Retinal pigment epithelial cell (primary cell): ENCODE results near the gene PLEKHA8.

Experiments used
- DNase-seq: peaks from one replicate; pipeline ENCODE4 v3.0.0-alpha.2; 2010; ENCODE audit warnings: low read depth
- H3K4me3 ChIP-seq: 2 replicates; pipeline ENCODE4 v1.5.1; 2011; ENCODE audit warnings: mild to moderate bottlenecking, low read length, control low read depth, moderate library complexity
- CTCF ChIP-seq: conservative IDR thresholded peaks from 2 replicates; pipeline ENCODE4 v1.5.1; 2011; ENCODE audit warnings: low read depth, low read length, control low read depth, inconsistent platforms

The PLEKHA8 gene

GRCh38 chr7:30113144-30113543, 84.9 kb downstream of the PLEKHA8 start:
- TF ChIP-seq CTCF: no peak
- DNase-seq: no peak
- no peak overlapping the region for H3K4me3 ChIP-seq

DNA sequence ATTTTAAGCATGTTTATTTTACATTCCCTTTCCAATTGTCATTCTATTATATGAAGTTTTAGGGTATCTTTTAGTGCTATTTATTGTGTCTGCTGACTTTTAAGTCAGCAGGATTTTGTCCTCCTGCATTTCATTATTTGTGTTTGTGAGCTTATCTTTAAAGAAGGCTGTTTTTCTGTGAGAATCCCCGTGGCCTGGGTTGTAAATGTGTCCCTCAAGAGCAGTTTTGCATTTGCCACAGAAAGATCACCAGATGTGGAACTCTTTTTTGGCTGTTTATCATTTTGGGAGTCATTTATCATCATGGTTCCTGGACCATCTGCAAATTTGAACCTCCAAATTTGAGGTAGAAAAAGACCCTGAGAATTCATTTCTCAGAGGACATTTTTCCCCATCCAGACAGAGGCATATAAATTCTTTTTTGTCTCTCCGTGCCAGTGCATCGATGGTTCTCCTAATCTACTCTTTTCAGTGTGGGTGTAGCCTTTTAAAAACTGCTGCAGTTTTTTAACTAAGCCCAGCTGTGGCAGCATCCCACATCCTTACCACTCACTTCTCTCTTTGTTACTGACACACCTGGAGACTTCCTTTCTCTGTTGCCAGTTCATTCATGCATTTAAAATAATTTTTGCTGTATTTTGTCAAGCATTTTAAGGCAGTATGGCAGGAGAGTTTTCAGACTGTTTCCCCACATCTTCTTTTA, 86.5 kb downstream of the PLEKHA8 start:
- no peak for DNase-seq
- no peak for TF ChIP-seq CTCF
- H3K4me3 ChIP-seq: no peak overlapping the region

DNA sequence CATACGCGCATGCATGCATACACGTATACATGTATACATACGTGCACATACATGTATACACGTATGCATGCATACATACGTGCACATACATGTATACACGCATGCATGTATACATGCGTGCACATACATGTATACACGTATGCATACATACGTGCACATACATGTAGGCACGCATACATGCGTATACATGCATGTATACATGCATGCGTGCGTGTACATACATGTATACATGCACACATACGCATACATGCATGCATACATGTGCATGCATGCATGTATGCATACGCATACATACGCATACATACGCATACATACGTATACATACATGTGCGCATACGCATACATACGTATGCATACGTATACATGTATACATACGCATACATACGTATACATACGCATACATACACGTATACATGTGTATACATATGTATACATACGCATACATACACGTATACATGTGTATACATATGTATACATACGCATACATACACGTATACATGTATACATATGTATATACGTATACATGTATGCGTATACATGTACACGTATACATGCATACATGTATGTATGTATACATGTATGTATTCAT, 87.6 kb downstream of the PLEKHA8 start:
- H3K4me3 ChIP-seq: no peak overlapping the region
- DNase-seq: no peak
- no peak for TF ChIP-seq CTCF

DNA sequence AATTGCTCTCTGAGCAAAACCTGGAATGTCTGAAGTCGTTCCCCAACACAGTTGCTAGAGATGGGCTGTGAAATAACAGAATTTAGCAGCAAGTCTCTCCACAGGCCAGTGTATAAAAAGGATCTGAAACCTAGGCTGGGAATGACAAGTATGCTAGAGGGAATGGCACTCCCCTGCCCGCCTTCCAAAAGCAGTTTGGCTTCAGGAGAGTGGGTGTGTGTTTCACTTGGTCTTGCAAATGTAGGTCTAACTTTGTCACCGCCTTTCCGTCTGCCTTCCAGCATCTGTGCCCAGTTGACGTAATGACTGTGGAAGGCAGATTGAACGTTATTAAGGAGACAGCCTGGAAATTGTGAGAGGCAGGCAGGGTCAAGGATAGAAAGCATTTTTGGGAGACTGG, 88.6 kb downstream of the PLEKHA8 start:
- DNase-seq: no peak
- no peak overlapping the region for H3K4me3 ChIP-seq
- TF ChIP-seq CTCF: no peak

GRCh38 chr7:30117896-30118295, 89.7 kb downstream of the PLEKHA8 start:
- DNase-seq: no peak
- no peak for TF ChIP-seq CTCF
- H3K4me3 ChIP-seq: no peak overlapping the region

DNA sequence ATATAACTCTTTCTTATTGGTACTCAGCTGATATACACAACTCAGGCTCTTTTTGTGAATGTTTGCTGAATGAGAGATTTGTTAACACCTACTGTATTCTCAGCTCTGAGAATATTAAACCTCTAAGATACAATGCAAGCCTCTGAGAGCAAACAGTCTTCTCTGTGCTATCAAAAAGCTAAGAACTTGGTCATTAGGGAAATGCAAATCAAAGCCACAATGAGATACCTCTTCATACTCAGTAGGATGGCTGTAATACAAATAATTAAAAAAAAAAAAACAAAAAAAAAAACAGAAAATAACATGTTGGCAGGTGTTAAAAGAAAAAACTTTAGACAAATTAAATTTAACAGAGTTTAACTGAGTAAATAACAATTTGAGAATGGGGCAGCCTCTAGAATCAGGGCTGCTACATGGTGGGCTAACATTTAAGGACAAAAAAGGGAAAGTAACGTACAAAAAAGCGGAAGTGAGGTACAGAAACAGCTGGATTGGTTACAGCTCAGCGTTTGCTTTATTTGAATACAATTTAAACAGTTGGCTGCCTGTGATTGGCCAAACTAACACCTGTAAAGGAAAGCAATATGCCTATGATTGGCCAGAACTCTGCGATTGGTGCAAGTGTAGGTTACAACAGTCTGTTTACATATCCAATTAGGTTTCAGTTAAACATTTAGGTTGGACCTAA, 91.8 kb downstream of the PLEKHA8 start:
- TF ChIP-seq CTCF: no peak
- no peak overlapping the region for H3K4me3 ChIP-seq
- no peak for DNase-seq
